Upper lobe of left lung (tissue), 6 donors: ENCODE results near the gene OLIG3. TPM values are rescaled to one million over a fixed set of nuclear protein-coding genes. Genes with fewer than 3 reads are reported as not detected.

Source experiments
- ATAC-seq, 2 donors: fragments of 200-7000 bp; cut with Tn5 transposase; one replicate each; pipeline ENCODE4 v1.9.1; 2022; ENCODE audit warnings: mild to moderate bottlenecking in 2 of 2, moderate library complexity in 2 of 2; ENCODE audit not compliant: low FRiP score in 2 of 2
- DNase-seq, 2 donors: peaks; one replicate each; pipeline ENCODE4 v3.0.0-alpha.2; 2019 to 2020
- H3K27ac ChIP-seq, 4 donors: fragments of 200-600 bp; sonication (generic); one replicate each; pipeline ENCODE4 v1.5.1; 2016 to 2019
- H3K27me3 ChIP-seq, 4 donors: fragments of 200-600 bp; sonication (generic); one replicate each; pipeline ENCODE4 v1.5.1; 2017 to 2019
- H3K36me3 ChIP-seq, 4 donors: fragments of 200-600 bp; sonication (generic); one replicate each; pipeline ENCODE4 v1.5.1; 2016 to 2019
- H3K4me1 ChIP-seq, 4 donors: fragments of 200-600 bp; sonication (generic); one replicate each; pipeline ENCODE4 v1.5.1; 2018 to 2019
- H3K4me3 ChIP-seq, 4 donors: fragments of 200-600 bp; sonication (generic); one replicate each; pipeline ENCODE4 v1.5.1; 2017 to 2019; ENCODE audit warnings: mild to moderate bottlenecking in 2 of 4, moderate library complexity in 1 of 4
- H3K9me3 ChIP-seq, 4 donors: fragments of 200-600 bp; sonication (generic); one replicate each; pipeline ENCODE4 v1.5.1; 2018 to 2019
- CTCF ChIP-seq, 6 experiments: fragments of 450-650 bp in 4 of 6; fragments of 200-600 bp in 2 of 6; sonication (generic) in 2 of 6; IDR thresholded peaks; one replicate each; pipeline ENCODE4 v1.5.1; 2016 to 2019; ENCODE audit warnings: antibody characterized with exemption in 6 of 6
- EP300 ChIP-seq, 4 donors: sonication (generic); formaldehyde crosslinking; IDR thresholded peaks; one replicate each; pipeline ENCODE4 v1.5.1; 2017; ENCODE audit warnings: antibody characterized with exemption in 4 of 4, control low read depth in 2 of 4
- POLR2A ChIP-seq, 4 donors: fragments of 450-650 bp; IDR thresholded peaks; one replicate each; pipeline ENCODE4 v1.5.1; 2016 to 2017; ENCODE audit warnings: antibody characterized with exemption in 4 of 4, mild to moderate bottlenecking in 2 of 4
- POLR2AphosphoS5 ChIP-seq, 2 donors: sonication (generic); formaldehyde crosslinking; IDR thresholded peaks; one replicate each; pipeline ENCODE4 v1.5.1; 2017; ENCODE audit warnings: antibody characterized with exemption in 2 of 2
- WGBS, 2 donors: methylation state at CpG; one replicate each; pipeline ENCODE4 v1.1.5; 2017 to 2018; 5-methylcytosine and 5-hydroxymethylcytosine counted together
- total RNA-seq, 6 donors: library from RNA; depleted of rRNA in 4 of 6; stranded (reverse); fragments of >200 nt in 4 of 6; gene quantifications; one replicate each; pipeline versions ENCODE4 v1.1.0 to v1.2.1, GENCODE V29; 2016 to 2021
- donor health status: DM: no; HTN: no; CAD: no; lungs with moderate emphysema.
- donor health status: DM: no; HTN: yes; CAD: no; lungs with severe emphysema.

The OLIG3 gene
- total RNA-seq, 6 donors from 2014 or later, result not detected

DNA sequence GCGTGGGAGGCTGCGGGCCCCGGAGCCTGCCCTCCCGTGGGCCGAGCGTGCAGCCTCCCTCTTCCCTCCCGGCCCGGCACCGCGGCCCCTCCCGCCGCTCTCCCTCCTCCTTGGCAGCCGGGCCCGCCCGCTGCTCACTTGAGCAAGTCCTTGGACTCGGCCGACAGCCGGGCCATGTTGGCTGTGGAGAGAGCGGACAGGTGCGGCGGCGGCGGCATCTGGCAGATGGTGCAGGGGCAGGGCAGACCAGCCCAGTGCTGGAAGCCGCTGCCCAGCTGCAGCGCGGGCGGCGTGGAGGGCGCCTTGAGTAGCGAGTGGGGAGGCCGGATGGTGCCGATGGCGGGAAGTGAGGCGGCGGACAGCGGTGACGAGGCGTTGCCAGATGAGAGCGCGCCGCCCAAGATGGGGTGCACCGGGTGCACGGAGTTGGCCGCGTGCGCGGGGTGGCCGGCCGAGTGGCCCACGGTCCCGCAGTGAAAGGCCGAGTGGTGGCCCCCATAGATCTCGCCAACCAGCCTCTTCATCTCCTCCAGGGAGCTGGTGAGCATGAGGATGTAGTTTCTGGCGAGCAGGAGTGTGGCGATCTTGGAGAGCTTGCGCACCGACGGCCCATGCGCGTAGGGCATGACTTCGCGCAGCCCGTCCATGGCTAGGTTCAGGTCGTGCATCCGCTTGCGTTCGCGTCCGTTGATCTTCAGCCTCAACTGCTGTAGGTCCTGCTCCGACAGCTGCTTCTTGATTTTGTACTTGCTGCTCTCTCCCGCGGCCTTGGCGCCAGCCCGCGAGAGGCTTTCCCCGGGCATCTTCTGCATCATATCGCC, 766 bp downstream of the OLIG3 start:
- DNase-seq (peak in 1 of 2 donors; percentile 85), ATAC-seq (peak in 1 of 2 donors; percentile 13)
- no peak for TF ChIP-seq EP300 (IDR thresholded peaks at IDR 0.05)
- TF ChIP-seq POLR2AphosphoS5 (IDR thresholded peaks at IDR 0.05), result no peak
- TF ChIP-seq CTCF (IDR thresholded peaks at IDR 0.05), result no peak
- TF ChIP-seq POLR2A (IDR thresholded peaks at IDR 0.05), result no peak
- Histone ChIP-seq H3K4me1 (peaks cover 39 to 62% (median 43%) of the 10 kb centered on the region in 4 donors), H3K9me3 (no peaks in the 10 kb centered on the region), H3K4me3 (peak overlapping the region in 1 of 4 donors; percentile 8), H3K27ac (no peak overlapping the region), H3K36me3 (no peaks in the 10 kb centered on the region), H3K27me3 (peaks cover 0 to 97% (median 61%) of the 10 kb centered on the region in 4 donors)
- 4 to 6% methylated on average over 35 to 58 of the region's 77 CpGs for WGBS, 2 donors

DNA sequence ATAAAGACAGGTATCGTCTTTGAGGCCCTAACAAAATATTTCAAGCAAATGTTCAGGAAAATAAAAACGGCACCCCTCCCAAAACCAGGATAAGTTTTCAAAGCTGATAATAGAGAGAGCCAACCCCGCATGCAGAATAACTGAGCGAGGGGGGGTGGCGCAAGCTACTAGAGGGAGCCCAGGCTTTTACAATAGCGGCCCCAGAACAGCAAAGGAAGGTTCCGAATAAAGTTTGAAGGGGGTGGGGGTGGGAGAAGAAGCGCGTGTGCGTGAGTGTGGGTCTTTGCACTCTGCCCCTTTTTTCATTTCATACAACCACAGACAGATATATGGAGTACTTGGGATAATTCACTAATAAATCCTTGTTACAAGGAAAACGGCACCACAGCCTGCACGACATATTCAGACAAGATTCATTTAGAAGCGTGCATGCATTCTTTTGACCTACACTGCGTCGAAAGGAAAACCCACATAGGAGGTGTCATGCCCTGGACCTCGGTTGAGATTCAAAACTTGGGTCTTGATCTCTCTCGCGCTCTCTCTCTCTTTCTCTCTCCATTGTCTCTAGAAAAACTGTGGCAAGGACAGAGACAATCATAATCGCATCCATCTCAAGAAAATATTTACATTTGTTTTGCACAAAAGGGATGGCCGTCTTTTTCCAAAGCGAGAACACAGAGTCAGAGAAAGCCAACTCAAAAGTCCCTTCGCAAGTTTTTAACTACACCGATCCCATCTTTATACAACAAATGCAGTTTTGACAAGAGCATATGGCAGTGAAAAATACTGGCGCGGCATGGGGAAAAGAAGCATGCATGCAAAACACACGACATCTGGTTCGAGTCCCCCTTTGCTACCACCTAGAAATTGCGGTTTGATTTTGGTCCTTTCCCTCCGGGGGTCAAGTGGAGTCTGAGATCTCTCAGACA, 1.6 kb downstream of the OLIG3 start:
- ATAC-seq (no peak), DNase-seq (no peak)
- 10 to 12% methylated on average over 29 of the region's 29 CpGs for WGBS, 2 donors
- H3K36me3 ChIP-seq, result no peaks in the 10 kb centered on the region
- peaks cover 0 to 98% (median 61%) of the 10 kb centered on the region in 4 donors for H3K27me3 ChIP-seq
- H3K4me1 ChIP-seq, result peaks cover 38 to 62% (median 41%) of the 10 kb centered on the region in 4 donors
- H3K27ac ChIP-seq, result no peak overlapping the region
- H3K9me3 ChIP-seq, result no peaks in the 10 kb centered on the region
- no peak for TF ChIP-seq CTCF (IDR thresholded peaks at IDR 0.05)
- no peak for TF ChIP-seq POLR2AphosphoS5 (IDR thresholded peaks at IDR 0.05)
- no peak for TF ChIP-seq EP300 (IDR thresholded peaks at IDR 0.05)
- TF ChIP-seq POLR2A (IDR thresholded peaks at IDR 0.05), result no peak
- no peak overlapping the region for H3K4me3 ChIP-seq

DNA sequence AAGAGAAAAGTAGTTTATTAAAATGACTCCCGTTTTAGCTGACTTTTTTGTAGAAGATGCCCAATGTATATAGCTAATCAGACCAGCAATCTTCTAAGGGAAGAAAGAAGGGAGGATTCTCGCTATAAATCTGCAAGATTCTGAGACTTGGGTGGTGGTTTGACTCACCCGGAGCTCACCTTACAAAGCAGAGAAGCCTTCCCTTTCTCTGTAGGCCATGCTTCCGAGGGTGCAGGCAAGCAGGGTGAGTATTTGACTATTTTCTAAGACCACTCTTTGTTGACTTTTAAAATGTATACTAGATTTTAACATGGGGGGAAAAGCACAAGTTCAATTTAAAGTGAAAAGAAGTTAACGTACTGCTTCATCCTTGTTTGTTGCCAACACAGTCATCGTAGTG, 2.7 kb downstream of the OLIG3 start:
- ATAC-seq, result no peak
- no peaks in the 10 kb centered on the region for H3K9me3 ChIP-seq
- no peak overlapping the region for H3K4me3 ChIP-seq
- H3K4me1 ChIP-seq, result peaks cover 30 to 55% (median 35%) of the 10 kb centered on the region in 4 donors
- 28 to 37% methylated on average over 6 of the region's 6 CpGs for WGBS, 2 donors
- H3K27ac ChIP-seq, result no peak overlapping the region
- H3K27me3 ChIP-seq, result peaks cover 0 to 96% (median 56%) of the 10 kb centered on the region in 4 donors
- TF ChIP-seq EP300 (IDR thresholded peaks at IDR 0.05) (no peak), POLR2A (IDR thresholded peaks at IDR 0.05) (no peak), CTCF (IDR thresholded peaks at IDR 0.05) (no peak), POLR2AphosphoS5 (IDR thresholded peaks at IDR 0.05) (no peak)
- H3K36me3 ChIP-seq, result no peaks in the 10 kb centered on the region
- DNase-seq, result no peak

DNA sequence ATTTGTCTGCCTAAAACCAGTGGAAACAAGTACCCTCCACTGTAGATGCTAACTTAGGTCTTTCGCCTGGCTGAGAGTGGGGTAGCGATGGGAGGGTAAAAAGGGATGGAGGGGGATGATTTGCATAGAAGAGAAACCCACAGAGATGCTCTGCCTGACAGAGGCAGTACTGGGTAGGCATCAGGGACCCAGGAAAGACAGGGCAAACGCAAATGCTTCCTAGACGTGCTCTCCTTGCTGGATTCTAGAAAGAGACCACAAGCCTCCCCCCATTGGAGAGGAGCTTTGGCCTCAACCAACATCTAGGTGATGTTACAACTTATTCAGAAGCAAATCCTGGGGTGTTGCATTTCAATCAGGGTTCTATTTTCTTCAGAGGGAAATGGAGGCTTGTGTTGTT, 3.2 kb downstream of the OLIG3 start:
- Histone ChIP-seq H3K4me1 (peaks cover 30 to 54% (median 35%) of the 10 kb centered on the region in 4 donors), H3K36me3 (no peaks in the 10 kb centered on the region), H3K4me3 (no peak overlapping the region), H3K27ac (no peak overlapping the region), H3K27me3 (peaks cover 0 to 93% (median 55%) of the 10 kb centered on the region in 4 donors), H3K9me3 (no peaks in the 10 kb centered on the region)
- DNase-seq, result no peak
- ATAC-seq, result no peak
- 62 to 63% methylated on average over 4 of the region's 4 CpGs for WGBS, 2 donors
- TF ChIP-seq POLR2A (IDR thresholded peaks at IDR 0.05) (no peak), CTCF (IDR thresholded peaks at IDR 0.05) (no peak), EP300 (IDR thresholded peaks at IDR 0.05) (no peak), POLR2AphosphoS5 (IDR thresholded peaks at IDR 0.05) (no peak)
